H9 (cell line): ENCODE measurements around the gene PAK1IP1. TPM values are rescaled to one million over a fixed set of nuclear protein-coding genes. Genes with fewer than 3 reads are reported as not detected.
"Not testable (repeated sequence)": the region's sequence is repeated elsewhere in the genome, so short reads cannot be mapped to it uniquely, and the experiment has no call there.

Experiments
- DNase-seq: peaks from one replicate; pipeline ENCODE4 v3.0.0-alpha.2; 2017
- H2AFZ ChIP-seq: one replicate; pipeline ENCODE4 v1.6.1; 2013; ENCODE audit warnings: mild to moderate bottlenecking, low read length, control low read depth, moderate library complexity
- H2AK5ac ChIP-seq: 2 replicates; pipeline ENCODE4 v1.6.1; 2013; ENCODE audit warnings: low read length, control low read depth, mixed read lengths; ENCODE audit not compliant: insufficient read length
- H2BK120ac ChIP-seq: one replicate; pipeline ENCODE4 v1.6.1; 2013; ENCODE audit warnings: low read depth, mild to moderate bottlenecking, low read length, control low read depth, inconsistent platforms; ENCODE audit not compliant: poor library complexity, severe bottlenecking
- H2BK12ac ChIP-seq: 2 replicates; pipeline ENCODE4 v1.6.1; 2013; ENCODE audit warnings: low read length, control low read depth, mixed read lengths, low read depth; ENCODE audit not compliant: insufficient read length
- H2BK15ac ChIP-seq: 2 replicates; pipeline ENCODE4 v1.6.1; 2013; ENCODE audit warnings: low read depth, low read length, control low read depth
- H2BK20ac ChIP-seq: one replicate; pipeline ENCODE4 v1.6.1; 2013; ENCODE audit warnings: low read depth, mild to moderate bottlenecking, low read length, control low read depth, inconsistent platforms; ENCODE audit not compliant: poor library complexity, severe bottlenecking
- H2BK5ac ChIP-seq: 2 replicates; pipeline ENCODE4 v1.6.1; 2013; ENCODE audit warnings: low read length, control low read depth, mixed read lengths; ENCODE audit not compliant: insufficient read length
- H3K14ac ChIP-seq: 2 replicates; pipeline ENCODE4 v1.6.1; 2013; ENCODE audit warnings: low read length, control low read depth; ENCODE audit not compliant: insufficient read depth
- H3K18ac ChIP-seq: 2 replicates; pipeline ENCODE4 v1.6.1; 2013; ENCODE audit warnings: low read depth, mild to moderate bottlenecking, mixed read lengths, low read length, control low read depth; ENCODE audit not compliant: insufficient read length
- H3K23ac ChIP-seq: 2 replicates; pipeline ENCODE4 v1.6.1; 2013; ENCODE audit warnings: low read length, control low read depth, mixed read lengths, low read depth; ENCODE audit not compliant: insufficient read length
- H3K23me2 ChIP-seq: 2 replicates; pipeline ENCODE4 v1.6.1; 2013; ENCODE audit warnings: low read depth, mild to moderate bottlenecking, mixed read lengths, low read length, control low read depth; ENCODE audit not compliant: insufficient read length, poor library complexity, severe bottlenecking
- H3K27ac ChIP-seq: 2 replicates; pipeline ENCODE4 v1.5.1; 2013; ENCODE audit warnings: low read length, control low read depth, mixed read lengths, low read depth; ENCODE audit not compliant: insufficient read length
- H3K27me3 ChIP-seq: 2 replicates; pipeline ENCODE4 v1.6.1; 2013; ENCODE audit warnings: low read length, control low read depth, inconsistent platforms; ENCODE audit not compliant: insufficient read depth
- H3K4ac ChIP-seq: 2 replicates; pipeline ENCODE4 v1.6.1; 2013; ENCODE audit warnings: low read depth, mild to moderate bottlenecking, control low read depth, inconsistent platforms, low read length, moderate library complexity
- H3K4me1 ChIP-seq: 2 replicates; pipeline ENCODE4 v1.6.1; 2013; ENCODE audit warnings: low read length, control low read depth, inconsistent platforms; ENCODE audit not compliant: insufficient read depth
- H3K4me2 ChIP-seq: 2 replicates; pipeline ENCODE4 v1.6.1; 2013; ENCODE audit warnings: low read length, control low read depth, mixed read lengths; ENCODE audit not compliant: insufficient read length, insufficient read depth
- H3K56ac ChIP-seq: 2 replicates; pipeline ENCODE4 v1.6.1; 2013; ENCODE audit warnings: low read depth, mild to moderate bottlenecking, mixed read lengths, low read length, control low read depth; ENCODE audit not compliant: insufficient read length
- H3K79me1 ChIP-seq: 2 replicates; pipeline ENCODE4 v1.6.1; 2013; ENCODE audit warnings: low read depth, mild to moderate bottlenecking, moderate library complexity, low read length, control low read depth, inconsistent platforms; ENCODE audit not compliant: insufficient read depth, poor library complexity, severe bottlenecking
- H3K79me2 ChIP-seq: 2 replicates; pipeline ENCODE4 v1.6.1; 2013; ENCODE audit warnings: low read length, control low read depth, inconsistent platforms; ENCODE audit not compliant: insufficient read depth
- H3K9ac ChIP-seq: 2 replicates; pipeline ENCODE4 v1.6.1; 2013; ENCODE audit warnings: low read length, control low read depth, mixed read lengths; ENCODE audit not compliant: insufficient read length; ENCODE audit errors: extremely low read depth
- H3K9me3 ChIP-seq: one replicate; pipeline ENCODE4 v1.6.1; 2013; ENCODE audit warnings: low read depth, low read length, inconsistent platforms; ENCODE audit not compliant: control insufficient read depth
- H3T11ph ChIP-seq: one replicate; pipeline ENCODE4 v1.6.1; 2013; ENCODE audit warnings: mild to moderate bottlenecking, low read length, control low read depth, inconsistent platforms
- H4K20me1 ChIP-seq: one replicate; pipeline ENCODE4 v1.6.1; 2013; ENCODE audit not compliant: control insufficient read depth, insufficient read length, insufficient read depth
- H4K5ac ChIP-seq: 2 replicates; pipeline ENCODE4 v1.6.1; 2013; ENCODE audit warnings: low read depth, mild to moderate bottlenecking, mixed read lengths, low read length, control low read depth; ENCODE audit not compliant: insufficient read length
- H4K8ac ChIP-seq: replicated peaks from 2 replicates; pipeline ENCODE4 v1.6.1; 2013; ENCODE audit warnings: low read length, control low read depth, mixed read lengths, low read depth; ENCODE audit not compliant: insufficient read length
- H4K91ac ChIP-seq: 2 replicates; pipeline ENCODE4 v1.6.1; 2013; ENCODE audit warnings: low read depth, mild to moderate bottlenecking, moderate library complexity, mixed read lengths, low read length, control low read depth; ENCODE audit not compliant: insufficient read length
- H3K27ac Mint-ChIP-seq, 3 experiments: 2 replicates in 2 of 3; 3 replicates in 1 of 3; pipeline ENCODE4 v1.8.0; 2020 to 2021; ENCODE audit warnings: mixed read lengths in 3 of 3, mild to moderate bottlenecking in 1 of 3, moderate library complexity in 1 of 3
- H3K27me3 Mint-ChIP-seq: 2 replicates; pipeline ENCODE4 v1.8.0; 2021; ENCODE audit warnings: low read depth, mild to moderate bottlenecking, moderate library complexity, mixed read lengths
- H3K36me3 Mint-ChIP-seq, 3 experiments: 2 replicates in 2 of 3; 3 replicates in 1 of 3; pipeline ENCODE4 v1.8.0; 2020 to 2021; ENCODE audit warnings: low read depth in 3 of 3, mixed read lengths in 3 of 3; ENCODE audit not compliant: insufficient read depth in 1 of 3
- H3K4me1 Mint-ChIP-seq, 2 experiments: 2 replicates each; pipeline ENCODE4 v1.8.0; 2020; ENCODE audit warnings: mixed read lengths in 2 of 2
- H3K4me3 Mint-ChIP-seq, 2 experiments: 2 replicates in 1 of 2; 3 replicates in 1 of 2; pipeline ENCODE4 v1.8.0; 2020 to 2021; ENCODE audit warnings: mild to moderate bottlenecking in 2 of 2, mixed read lengths in 2 of 2, moderate library complexity in 1 of 2
- H3K9me3 Mint-ChIP-seq, 2 experiments: 2 replicates in 1 of 2; 3 replicates in 1 of 2; pipeline ENCODE4 v1.8.0; 2020; ENCODE audit warnings: mild to moderate bottlenecking in 2 of 2, mixed read lengths in 2 of 2, moderate library complexity in 1 of 2
- WGBS: extraction: QIAGEN DNeasy Blood & Tissue Kit; methylation state at CpG from one replicate; pipeline ENCODE4 v1.1.7; 2013; ENCODE audit warnings: missing lambda C conversion rate, low lambda C conversion rate, mixed read lengths; ENCODE audit not compliant: insufficient read length; ENCODE audit errors: extremely low coverage; 5-methylcytosine and 5-hydroxymethylcytosine counted together
- total RNA-seq: library from RNA; stranded (reverse); gene quantifications from 2 replicates; pipeline ENCODE4 v1.2.1, GENCODE V29; 2021

The PAK1IP1 gene
- total RNA-seq, 1 experiment from 2014 or later = 44.8 TPM

- not testable (repeated sequence) for H3K56ac ChIP-seq, H2BK15ac ChIP-seq, H3K9me3 Mint-ChIP-seq, H3T11ph ChIP-seq, H3K4me1 ChIP-seq, H3K23ac ChIP-seq, H2BK20ac ChIP-seq, H2BK5ac ChIP-seq, H2BK120ac ChIP-seq, H3K27me3 Mint-ChIP-seq, H3K79me1 ChIP-seq, H4K5ac ChIP-seq, H2BK12ac ChIP-seq, H3K27ac ChIP-seq, H3K27me3 ChIP-seq, H3K9me3 ChIP-seq, H3K14ac ChIP-seq, H4K91ac ChIP-seq, DNase-seq, H3K23me2 ChIP-seq, H4K8ac ChIP-seq, H4K20me1 ChIP-seq, H3K4me2 ChIP-seq, H3K18ac ChIP-seq, H3K9ac ChIP-seq, H3K4ac ChIP-seq, H2AK5ac ChIP-seq, H3K4me3 Mint-ChIP-seq, H2AFZ ChIP-seq
- Mint-ChIP-seq H3K4me1 (peaks cover 13 to 20% of the 10 kb centered on the region in 2 experiments), H3K27ac (peak overlapping the region in 2 of 3 experiments; percentile 64 to 65; a peak in 2 of 7 replicates), H3K36me3 (peaks cover 36 to 74% (median 71%) of the 10 kb centered on the region in 3 experiments)
- WGBS = no CpG with 5 or more reads among the region's 5 CpGs
- peaks cover 26% of the 10 kb centered on the region; the same call in 1 of the 2 replicates for H3K79me2 ChIP-seq
These were observed 57.0 kb downstream of the PAK1IP1 start for GRCh38 chr6:10751757-10752156.
